HepG2 (cell line): Measurements from ENCODE around the gene MAB21L4. TPM values are rescaled to one million over a fixed set of nuclear protein-coding genes. Genes with fewer than 3 reads are reported as not detected.

Source experiments
- CC2D1A ChIP-seq: sonication (generic); formaldehyde crosslinking; IDR thresholded peaks from 2 replicates; pipeline ENCODE4 v1.8.1; 2023; ENCODE audit warnings: mild to moderate bottlenecking, missing genetic modification reagents
- GZF1 ChIP-seq: sonication (generic); formaldehyde crosslinking; IDR thresholded peaks from 2 replicates; pipeline ENCODE4 v1.5.1; 2020; ENCODE audit warnings: mild to moderate bottlenecking, missing genetic modification reagents
- HNRNPL ChIP-seq: fragments of 200-400 bp; formaldehyde crosslinking; IDR thresholded peaks from 2 replicates; pipeline ENCODE4 v1.6.1; 2017; ENCODE audit warnings: mild to moderate bottlenecking, low read depth, low read length
- KDM2A ChIP-seq: sonication (generic); formaldehyde crosslinking; IDR thresholded peaks from 2 replicates; pipeline ENCODE4 v1.4.0; 2020; ENCODE audit warnings: low read depth, missing genetic modification reagents, borderline replicate concordance
- RBM22 ChIP-seq: fragments of 200-400 bp; formaldehyde crosslinking; optimal IDR thresholded peaks from 2 replicates; pipeline ENCODE3; 2017; ENCODE audit warnings: mild to moderate bottlenecking, low read length, moderate library complexity
- RORA ChIP-seq: sonication (generic); formaldehyde crosslinking; IDR thresholded peaks from 2 replicates; pipeline ENCODE4 v1.5.0; 2020; ENCODE audit warnings: mild to moderate bottlenecking, missing genetic modification reagents, moderate library complexity
- SIX4 ChIP-seq: sonication (generic); formaldehyde crosslinking; IDR thresholded peaks from 2 replicates; pipeline ENCODE4 v1.4.0; 2020; ENCODE audit warnings: missing genetic modification reagents
- SOX6 ChIP-seq, 2 experiments: fragments of 450-650 bp in 1 of 2; sonication (generic) in 1 of 2; formaldehyde crosslinking in 1 of 2; IDR thresholded peaks; 2 replicates each; pipeline versions ENCODE4 v1.4.0 to v1.6.1; 2017 to 2020; ENCODE audit warnings: antibody characterized with exemption in 1 of 2, mild to moderate bottlenecking in 1 of 2, missing genetic modification reagents in 1 of 2
- U2AF1 ChIP-seq: fragments of 200-400 bp; formaldehyde crosslinking; optimal IDR thresholded peaks from 2 replicates; pipeline ENCODE3; 2017; ENCODE audit warnings: mild to moderate bottlenecking, low read depth, low read length
- ZBTB20 ChIP-seq: sonication (generic); formaldehyde crosslinking; IDR thresholded peaks from 2 replicates; pipeline ENCODE4 v1.8.1; 2023; ENCODE audit warnings: missing genetic modification reagents, low read depth, mild to moderate bottlenecking, borderline replicate concordance
- ZBTB42 ChIP-seq: sonication (generic); formaldehyde crosslinking; IDR thresholded peaks from 2 replicates; pipeline ENCODE4 v1.5.0; 2020; ENCODE audit warnings: mild to moderate bottlenecking, missing genetic modification reagents
- ZNF230 ChIP-seq: sonication (generic); formaldehyde crosslinking; IDR thresholded peaks from 2 replicates; pipeline ENCODE4 v1.4.0; 2020; ENCODE audit warnings: mild to moderate bottlenecking, missing genetic modification reagents
- ZNF274 ChIP-seq: sonication (generic); formaldehyde crosslinking; IDR thresholded peaks from 2 replicates; pipeline ENCODE4 v1.5.1; 2020; ENCODE audit warnings: mild to moderate bottlenecking, missing genetic modification reagents
- ZNF326 ChIP-seq: sonication (generic); formaldehyde crosslinking; IDR thresholded peaks from 2 replicates; pipeline ENCODE4 v1.4.0; 2020; ENCODE audit warnings: missing genetic modification reagents, borderline replicate concordance
- ZNF460 ChIP-seq: sonication (generic); formaldehyde crosslinking; IDR thresholded peaks from 2 replicates; pipeline ENCODE4 v1.5.1; 2020; ENCODE audit warnings: missing genetic modification reagents, mild to moderate bottlenecking, borderline replicate concordance
- ZNF773 ChIP-seq: sonication (generic); formaldehyde crosslinking; IDR thresholded peaks from 2 replicates; pipeline ENCODE4 v1.4.0; 2020; ENCODE audit warnings: missing genetic modification reagents, borderline replicate concordance
- ZNF776 ChIP-seq: sonication (generic); formaldehyde crosslinking; IDR thresholded peaks from 2 replicates; pipeline ENCODE4 v1.4.0; 2020; ENCODE audit warnings: mild to moderate bottlenecking, missing genetic modification reagents
- ZNF878 ChIP-seq: sonication (generic); formaldehyde crosslinking; IDR thresholded peaks from 2 replicates; pipeline ENCODE4 v1.8.1; 2023; ENCODE audit warnings: mild to moderate bottlenecking, missing genetic modification reagents, moderate library complexity
- polyA plus RNA-seq, 8 experiments: library from polyadenylated mRNA; depleted of rRNA in 3 of 8; stranded (reverse) in 7 of 8; unstranded in 1 of 8; fragments of >200 nt; fragmentation: Illumina TruSeq in 4 of 8; extraction: Trizol in 4 of 8; gene quantifications; 2 replicates each; pipeline versions ENCODE4 v1.2.1 to v1.2.3, GENCODE V29; 2011 to 2016; ENCODE audit warnings: low read depth in 4 of 8, missing spikeins in 1 of 8, mixed read lengths in 1 of 8; ENCODE audit not compliant: insufficient read depth in 1 of 8
- total RNA-seq, 5 experiments: library from RNA; depleted of rRNA; stranded (reverse); fragments of >200 nt; fragmentation: Illumina TruSeq; extraction: Trizol; gene quantifications; 2 replicates each; pipeline ENCODE4 v1.2.3, GENCODE V29; 2016; ENCODE audit warnings: low read depth in 1 of 5
- TF ChIP-seq, protein P1 (sequence below): sonication (generic); formaldehyde crosslinking; IDR thresholded peaks from 2 replicates; pipeline ENCODE4 v1.8.0; 2022; ENCODE audit warnings: mild to moderate bottlenecking, missing genetic modification reagents, moderate library complexity
- TF ChIP-seq, protein P2 (sequence below): sonication (generic); formaldehyde crosslinking; IDR thresholded peaks from 2 replicates; pipeline ENCODE4 v1.8.1; 2023; ENCODE audit warnings: mild to moderate bottlenecking, missing genetic modification reagents, borderline replicate concordance
- TF ChIP-seq, protein P3 (sequence below): sonication (generic); formaldehyde crosslinking; conservative IDR thresholded peaks from 2 replicates; pipeline ENCODE4 v1.8.0; 2022; ENCODE audit warnings: mild to moderate bottlenecking, moderate library complexity, missing genetic modification reagents
- TF ChIP-seq, protein P4 (sequence below), 2 experiments: fragments of 450-650 bp in 1 of 2; sonication (generic) in 1 of 2; formaldehyde crosslinking; IDR thresholded peaks; 2 replicates each; pipeline versions ENCODE4 v1.5.0 to v1.8.0; 2020 to 2022; ENCODE audit warnings: mild to moderate bottlenecking in 1 of 2, missing genetic modification reagents in 1 of 2
- TF ChIP-seq, protein P5 (sequence below): sonication (generic); formaldehyde crosslinking; IDR thresholded peaks from 2 replicates; pipeline ENCODE4 v1.9.0; 2021; ENCODE audit warnings: missing genetic modification reagents, mild to moderate bottlenecking, borderline replicate concordance

MAB21L4 gene
- total and polyA plus RNA-seq, 2 of the 13 experiments (the other 11 are each of a cell fraction or from before 2014, with no cell fraction given), result 3.0 to 14.0 TPM

DNA sequence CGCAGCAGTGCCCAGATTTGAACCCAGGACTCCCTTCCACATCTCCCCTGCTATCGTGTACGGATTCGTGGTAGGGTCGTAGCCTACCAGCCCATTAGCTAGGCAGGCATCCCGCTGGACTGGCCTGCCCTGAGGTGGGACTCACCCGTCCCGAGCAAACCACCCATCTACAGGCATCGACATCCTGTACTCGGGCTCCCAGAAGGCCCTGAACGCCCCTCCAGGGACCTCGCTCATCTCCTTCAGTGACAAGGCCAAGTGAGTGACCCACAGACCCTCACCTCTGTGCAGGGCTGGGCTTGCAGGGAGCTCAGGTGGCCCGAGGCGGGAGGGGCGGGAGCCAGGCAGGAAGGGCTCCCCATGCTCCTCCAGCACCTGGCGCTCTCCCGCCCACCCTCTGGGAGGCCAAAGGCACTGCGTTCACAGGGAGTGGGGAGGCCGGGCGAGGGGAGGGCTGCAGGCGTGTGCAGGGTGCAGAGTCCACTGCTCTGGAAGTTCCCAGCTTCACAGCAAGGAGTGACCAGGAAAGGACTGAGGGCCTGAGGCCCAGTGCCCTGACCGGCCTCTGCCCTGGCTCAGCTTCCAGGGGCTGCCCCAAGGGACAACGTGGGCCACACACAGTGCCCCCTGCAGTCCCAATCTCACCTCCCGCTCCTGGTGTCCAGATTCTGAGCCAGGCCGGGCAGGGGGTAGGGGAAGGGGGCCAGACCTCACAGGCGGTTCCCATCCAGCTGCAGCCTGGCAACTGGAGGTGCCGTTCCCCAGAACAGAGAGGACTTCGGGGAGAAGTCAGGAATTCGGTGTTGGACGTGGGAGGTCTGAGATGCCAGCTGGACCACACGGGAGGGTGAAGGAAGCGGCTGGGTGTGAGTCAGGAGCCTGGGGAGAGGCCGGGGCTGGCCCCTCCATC is 21.9 kb downstream of the MAB21L4 start (continued):
- TF ChIP-seq RORA (CRISPR knock-in tag) (no peak), HNRNPL (peak; percentile 98), GZF1 (no peak; the same call in 1 of the 2 replicates), ZNF460 (CRISPR knock-in tag) (peak; percentile 42; the same call in 1 of the 2 replicates), SIX4 (CRISPR knock-in tag) (peak; percentile 38; the same call in 1 of the 2 replicates), ZBTB42 (CRISPR knock-in tag) (no peak), ZBTB20 (peak; percentile 96), CC2D1A (CRISPR knock-in tag) (no peak), RBM22 (peak; percentile 32), U2AF1 (no peak), SOX6 (IDR thresholded peaks at IDR 0.05) (no peak), SOX6 (CRISPR knock-in tag; IDR thresholded peaks at IDR 0.05) (peak; percentile 94), ZNF326 (no peak; the same call in 1 of the 2 replicates), ZNF878 (CRISPR knock-in tag) (peak; percentile 81; the same call in 1 of the 2 replicates), ZNF274 (CRISPR knock-in tag) (no peak; the same call in 1 of the 2 replicates), KDM2A (CRISPR knock-in tag) (peak; percentile 84), ZNF230 (CRISPR knock-in tag) (peak; percentile 48; the same call in 1 of the 2 replicates), ZNF773 (CRISPR knock-in tag) (no peak; the same call in 1 of the 2 replicates), ZNF776 (CRISPR knock-in tag) (peak; percentile 80; the same call in 1 of the 2 replicates)
- TF ChIP-seq, protein P1, sequence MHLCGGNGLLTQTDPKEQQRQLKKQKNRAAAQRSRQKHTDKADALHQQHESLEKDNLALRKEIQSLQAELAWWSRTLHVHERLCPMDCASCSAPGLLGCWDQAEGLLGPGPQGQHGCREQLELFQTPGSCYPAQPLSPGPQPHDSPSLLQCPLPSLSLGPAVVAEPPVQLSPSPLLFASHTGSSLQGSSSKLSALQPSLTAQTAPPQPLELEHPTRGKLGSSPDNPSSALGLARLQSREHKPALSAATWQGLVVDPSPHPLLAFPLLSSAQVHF (CRISPR knock-in tag), result no peak
- TF ChIP-seq, protein P2, sequence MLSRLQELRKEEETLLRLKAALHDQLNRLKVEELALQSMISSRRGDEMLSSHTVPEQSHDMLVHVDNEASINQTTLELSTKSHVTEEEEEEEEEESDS (CRISPR knock-in tag), result 0 out of 2 replicates have a peak, but pooled peaks have one; percentile 57
- TF ChIP-seq, protein P3, sequence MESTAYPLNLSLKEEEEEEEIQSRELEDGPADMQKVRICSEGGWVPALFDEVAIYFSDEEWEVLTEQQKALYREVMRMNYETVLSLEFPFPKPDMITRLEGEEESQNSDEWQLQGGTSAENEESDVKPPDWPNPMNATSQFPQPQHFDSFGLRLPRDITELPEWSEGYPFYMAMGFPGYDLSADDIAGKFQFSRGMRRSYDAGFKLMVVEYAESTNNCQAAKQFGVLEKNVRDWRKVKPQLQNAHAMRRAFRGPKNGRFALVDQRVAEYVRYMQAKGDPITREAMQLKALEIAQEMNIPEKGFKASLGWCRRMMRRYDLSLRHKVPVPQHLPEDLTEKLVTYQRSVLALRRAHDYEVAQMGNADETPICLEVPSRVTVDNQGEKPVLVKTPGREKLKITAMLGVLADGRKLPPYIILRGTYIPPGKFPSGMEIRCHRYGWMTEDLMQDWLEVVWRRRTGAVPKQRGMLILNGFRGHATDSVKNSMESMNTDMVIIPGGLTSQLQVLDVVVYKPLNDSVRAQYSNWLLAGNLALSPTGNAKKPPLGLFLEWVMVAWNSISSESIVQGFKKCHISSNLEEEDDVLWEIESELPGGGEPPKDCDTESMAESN (CRISPR knock-in tag), result peak; percentile 90
- TF ChIP-seq, protein P4, sequence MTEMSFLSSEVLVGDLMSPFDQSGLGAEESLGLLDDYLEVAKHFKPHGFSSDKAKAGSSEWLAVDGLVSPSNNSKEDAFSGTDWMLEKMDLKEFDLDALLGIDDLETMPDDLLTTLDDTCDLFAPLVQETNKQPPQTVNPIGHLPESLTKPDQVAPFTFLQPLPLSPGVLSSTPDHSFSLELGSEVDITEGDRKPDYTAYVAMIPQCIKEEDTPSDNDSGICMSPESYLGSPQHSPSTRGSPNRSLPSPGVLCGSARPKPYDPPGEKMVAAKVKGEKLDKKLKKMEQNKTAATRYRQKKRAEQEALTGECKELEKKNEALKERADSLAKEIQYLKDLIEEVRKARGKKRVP (CRISPR knock-in tag; IDR thresholded peaks at IDR 0.05), result no peak
- TF ChIP-seq, protein P5, sequence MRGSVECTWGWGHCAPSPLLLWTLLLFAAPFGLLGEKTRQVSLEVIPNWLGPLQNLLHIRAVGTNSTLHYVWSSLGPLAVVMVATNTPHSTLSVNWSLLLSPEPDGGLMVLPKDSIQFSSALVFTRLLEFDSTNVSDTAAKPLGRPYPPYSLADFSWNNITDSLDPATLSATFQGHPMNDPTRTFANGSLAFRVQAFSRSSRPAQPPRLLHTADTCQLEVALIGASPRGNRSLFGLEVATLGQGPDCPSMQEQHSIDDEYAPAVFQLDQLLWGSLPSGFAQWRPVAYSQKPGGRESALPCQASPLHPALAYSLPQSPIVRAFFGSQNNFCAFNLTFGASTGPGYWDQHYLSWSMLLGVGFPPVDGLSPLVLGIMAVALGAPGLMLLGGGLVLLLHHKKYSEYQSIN (CRISPR knock-in tag), result no peak
